Left cardiac atrium (tissue), 4 donors: ENCODE results near the gene FBXO33. TPM values are rescaled to one million over a fixed set of nuclear protein-coding genes. Genes with fewer than 3 reads are reported as not detected.

Source experiments
- ATAC-seq, 2 donors: fragments of 200-7000 bp; cut with Tn5 transposase; one replicate each; pipeline ENCODE4 v1.9.1; 2020; ENCODE audit warnings: mild to moderate bottlenecking in 2 of 2, moderate library complexity in 2 of 2
- DNase-seq: peaks from one replicate; pipeline ENCODE4 v3.0.0-alpha.2; 2020
- intact Hi-C, 2 donors: fragments of 100-400 bp; cut with DNase I; formaldehyde crosslinking; loops; one replicate each; pipeline versions ENCODE4 v1.14.1 to v1.15.1; 2022 to 2023
- total RNA-seq, 2 donors: library from RNA; stranded (reverse); fragmentation: NEBNext Ultra II Directional; extraction: Animal tissue kit (Norgen Biotek cat#: 25700); gene quantifications; one replicate each; pipeline ENCODE4 v1.2.1, GENCODE V29; 2021
- donor health status: DM: no; HTN: yes; CAD: no.
- donor health status: DM: no; HTN: yes; CAD: no; lungs with severe emphysema.
- donor health status: DM: yes; HTN: yes; CAD: no.
- donor health status: Dilated cardiomyopathy.

FBXO33 gene
- total RNA-seq, 2 donors from 2014 or later: 5.2 to 5.3 TPM

- DNase-seq: peak; percentile 92
- intact Hi-C loops: loop anchor here in 1 of 2 donors (5.0 to 10.0 kb wide), 2 partner anchors 166 to 328 kb away; partner anchors contain the start of gene SEC23A
- ATAC-seq: peak; percentile 90 to 94
Observed at GRCh38 chr14:39432619-39433451, 602 bp upstream of the FBXO33 start.

GRCh38 chr14:39431416-39432178 lies 636 bp downstream of the FBXO33 start:
- DNase-seq (peak; percentile 42), ATAC-seq (peak in 1 of 2 donors; percentile 1)
- intact Hi-C loops: loop anchor here in 1 of 2 donors (5.0 to 10.0 kb wide), 2 partner anchors 164 to 327 kb away; partner anchors contain the start of gene SEC23A

GRCh38 chr14:39430762-39431415 lies 1.3 kb downstream of the FBXO33 start:
- intact Hi-C loops: loop anchor here in 1 of 2 donors (5.0 to 10.0 kb wide), 2 partner anchors 164 to 326 kb away; partner anchors contain the start of gene SEC23A
- DNase-seq (no peak), ATAC-seq (no peak)

GRCh38 chr14:39428118-39428517 lies 4.1 kb downstream of the FBXO33 start:
- intact Hi-C loops: loop anchor here in 1 of 2 donors (5.0 kb wide), 1 partner anchor 251 kb away; the partner anchor contains the start of gene PNN
- DNase-seq (no peak), ATAC-seq (no peak)

GRCh38 chr14:39426605-39427004 lies 5.6 kb downstream of the FBXO33 start:
- ATAC-seq: no peak
- intact Hi-C loops: loop anchor here in 1 of 2 donors (5.0 kb wide), 1 partner anchor 249 kb away; the partner anchor contains the start of gene PNN
- DNase-seq: no peak

- no peak for ATAC-seq
- no peak for DNase-seq
- intact Hi-C loops: loop anchor here in 1 of 2 donors (5.0 kb wide), 1 partner anchor 249 kb away; the partner anchor contains the start of gene PNN
Observed at GRCh38 chr14:39425947-39426346, 6.3 kb downstream of the FBXO33 start.

GRCh38 chr14:39423793-39424192 lies 8.4 kb downstream of the FBXO33 start:
- DNase-seq (no peak), ATAC-seq (no peak)
- intact Hi-C loops: no loop called here

- intact Hi-C loops: no loop called here
- ATAC-seq (peak in 1 of 2 donors; percentile 82), DNase-seq (no peak)
Observed at GRCh38 chr14:39422243-39422642, 10.0 kb downstream of the FBXO33 start.

- intact Hi-C loops: no loop called here
- no peak for DNase-seq
- ATAC-seq: no peak
Observed at GRCh38 chr14:39419272-39419671, 13.0 kb downstream of the FBXO33 start.

GRCh38 chr14:39417014-39417413 lies 15.2 kb downstream of the FBXO33 start:
- intact Hi-C loops: no loop called here
- peak in 1 of 2 donors; percentile 61 for ATAC-seq
- no peak for DNase-seq

- ATAC-seq (no peak), DNase-seq (no peak)
- intact Hi-C loops: no loop called here
Observed at GRCh38 chr14:39416072-39416471, 16.2 kb downstream of the FBXO33 start.

- ATAC-seq (no peak), DNase-seq (no peak)
- intact Hi-C loops: no loop called here
Observed at GRCh38 chr14:39406560-39406959, 25.7 kb downstream of the FBXO33 start.

- intact Hi-C loops: no loop called here
- DNase-seq (no peak), ATAC-seq (peak in 1 of 2 donors; percentile 61)
Observed at GRCh38 chr14:39398382-39398781, 33.9 kb downstream of the FBXO33 start.

GRCh38 chr14:39396448-39396847 lies 35.8 kb downstream of the FBXO33 start:
- no peak for DNase-seq
- ATAC-seq: peak in 1 of 2 donors; percentile 33
- intact Hi-C loops: no loop called here

GRCh38 chr14:39395555-39396254 lies 36.5 kb downstream of the FBXO33 start:
- DNase-seq (no peak), ATAC-seq (peak; percentile 50 to 68)
- intact Hi-C loops: no loop called here

- intact Hi-C loops: no loop called here
- DNase-seq: no peak
- ATAC-seq: no peak
Observed at GRCh38 chr14:39393289-39393688, 38.9 kb downstream of the FBXO33 start.

GRCh38 chr14:39384177-39384576 lies 48.1 kb downstream of the FBXO33 start:
- ATAC-seq (no peak), DNase-seq (no peak)
- intact Hi-C loops: no loop called here

GRCh38 chr14:39383741-39384140 lies 48.5 kb downstream of the FBXO33 start:
- intact Hi-C loops: no loop called here
- ATAC-seq: no peak
- no peak for DNase-seq
